MV-4-11 (cell line): ENCODE data around the gene DYNC1LI2.
"Not testable (repeated sequence)": the region's sequence is repeated elsewhere in the genome, so short reads cannot be mapped to it uniquely, and the experiment has no call there.

Source experiments
- DNase-seq: peaks from one replicate; lab custom pipeline; 2025; lab: John Stamatoyannopoulos, UW

Gene DYNC1LI2

DNA sequence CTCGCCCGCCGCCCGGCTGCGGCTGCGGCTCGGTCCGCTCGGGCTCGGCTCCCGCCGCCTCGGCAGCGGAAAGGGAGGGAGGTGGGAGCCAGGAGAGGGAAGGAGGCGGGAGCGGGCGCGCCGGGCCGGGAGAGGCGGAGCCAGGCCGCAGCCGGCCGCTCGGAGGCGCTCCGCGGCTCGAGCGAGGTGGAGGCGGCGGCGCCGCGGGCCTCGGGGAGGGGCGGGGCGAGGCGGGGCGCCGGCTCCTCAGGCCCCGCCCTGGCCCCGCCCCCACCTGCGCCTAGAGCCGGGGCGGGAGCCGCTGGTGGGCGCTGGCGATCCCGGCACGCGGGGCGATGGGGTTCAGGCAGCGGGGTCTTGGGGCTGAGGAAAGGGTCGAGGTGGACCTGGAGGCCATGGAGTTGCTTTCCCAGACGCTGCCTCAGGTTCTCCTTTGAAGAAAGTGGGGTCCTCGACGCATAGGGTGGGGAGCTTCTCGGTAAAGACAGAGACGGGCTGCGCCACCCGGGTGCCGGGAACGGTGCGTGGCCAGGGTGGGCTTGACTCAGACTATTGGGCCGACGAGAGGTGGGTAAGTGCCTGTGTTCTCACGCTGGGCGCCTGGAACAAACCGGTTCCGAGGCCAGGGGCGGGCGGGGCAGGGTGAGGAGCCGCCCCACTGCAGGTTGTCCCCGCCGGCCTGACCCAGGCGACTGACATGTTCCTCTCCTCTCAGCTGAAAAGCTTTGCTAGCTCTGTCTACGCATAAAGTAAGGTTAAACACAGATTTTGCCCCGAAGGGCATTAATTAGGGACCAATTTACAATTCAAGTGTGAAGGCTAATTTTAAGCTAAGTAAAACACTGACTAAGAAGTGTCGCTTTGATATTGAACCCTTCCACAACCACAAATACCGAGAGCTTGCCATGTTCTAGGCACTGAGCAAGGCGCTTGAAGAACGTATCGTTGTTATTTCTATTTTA, 54.5 kb downstream of the DYNC1LI2 start, which contains the start of gene CMTM4:
Gene CMTM4, minus strand, starts transcription at position 75 of the 962 bp plus-strand sequence. CDS start 218 bp downstream, outside the sequence.
- peak; percentile 56 for DNase-seq

DNA sequence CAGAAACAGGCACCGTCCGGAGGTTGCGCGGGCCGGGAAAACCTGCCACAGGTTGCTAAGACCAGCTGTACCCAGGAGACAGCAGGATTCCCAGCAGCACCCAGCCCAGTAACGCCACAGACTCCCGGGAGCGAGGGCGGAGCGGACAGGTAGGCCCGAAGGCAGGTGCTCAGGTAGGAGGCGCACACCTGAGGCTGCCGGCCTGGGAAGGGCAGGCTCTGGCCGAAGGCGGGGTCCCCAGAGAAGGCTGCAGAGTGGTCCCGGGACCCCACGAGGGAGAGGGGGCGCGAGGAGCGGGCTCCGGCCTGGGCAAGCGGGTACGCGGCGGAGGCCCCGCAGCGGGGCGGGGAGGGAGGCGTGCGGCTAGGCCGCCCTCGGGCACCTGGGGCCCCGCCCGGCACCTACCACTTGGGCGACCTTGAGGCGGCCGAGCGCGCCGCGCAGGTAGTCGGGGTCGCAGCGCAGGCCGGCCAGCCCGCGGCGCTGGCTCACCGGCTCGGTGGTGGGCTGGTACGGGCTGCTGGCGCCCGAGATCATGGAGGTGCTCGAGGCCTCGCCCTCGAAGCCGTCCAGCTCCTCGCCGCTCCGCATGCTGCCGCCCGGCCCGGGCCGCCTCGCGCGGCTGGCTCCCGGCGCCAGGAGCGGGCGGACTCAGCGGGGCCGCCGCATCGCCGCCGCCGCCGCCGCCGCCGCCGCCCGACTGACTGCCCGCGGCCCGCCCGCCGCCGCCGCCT, 55.3 kb downstream of the DYNC1LI2 start:
- no peak for DNase-seq

DNA sequence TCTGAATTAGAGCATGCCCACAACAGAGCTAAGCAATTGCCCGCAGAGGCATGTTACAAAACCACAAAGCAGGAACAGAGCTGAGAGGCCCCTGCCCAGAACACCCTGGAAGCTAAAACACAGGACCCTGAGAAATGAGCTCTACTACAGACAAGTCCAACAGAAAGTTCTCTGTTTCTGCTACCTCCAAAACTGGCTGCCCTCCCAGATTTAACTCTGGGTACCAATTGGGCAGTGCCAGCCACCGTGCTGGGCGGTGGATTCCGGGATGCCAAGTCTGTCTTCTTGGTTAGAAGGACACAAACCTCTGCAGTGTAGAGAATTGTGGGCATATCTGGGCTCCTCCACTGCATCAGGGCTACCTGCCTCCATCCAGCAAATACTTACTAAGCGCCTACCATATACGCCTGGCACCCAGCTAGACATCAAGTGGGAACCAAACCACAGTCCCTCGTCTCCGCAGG, 55.9 kb downstream of the DYNC1LI2 start:
- DNase-seq, result peak; percentile 43

DNA sequence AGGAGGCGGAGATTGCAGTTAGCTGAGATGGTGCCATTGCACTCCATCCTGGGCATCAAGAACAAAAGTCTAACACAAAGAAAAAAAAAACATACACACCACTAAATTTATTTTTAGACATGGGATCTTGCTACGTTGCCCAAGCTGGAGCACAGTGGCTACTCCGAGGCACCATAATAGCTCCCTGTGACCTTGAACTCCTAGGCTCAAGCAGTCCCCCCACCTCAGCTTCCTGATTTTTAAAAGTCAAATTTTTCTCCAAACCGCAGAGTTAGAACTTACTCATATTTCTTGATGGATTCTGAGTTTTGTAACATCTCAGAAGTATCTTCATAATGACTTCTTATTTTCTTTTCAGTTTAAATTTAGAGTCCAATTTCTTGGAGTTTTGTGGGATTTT, 58.3 kb downstream of the DYNC1LI2 start:
- peak; percentile 77 for DNase-seq

DNA sequence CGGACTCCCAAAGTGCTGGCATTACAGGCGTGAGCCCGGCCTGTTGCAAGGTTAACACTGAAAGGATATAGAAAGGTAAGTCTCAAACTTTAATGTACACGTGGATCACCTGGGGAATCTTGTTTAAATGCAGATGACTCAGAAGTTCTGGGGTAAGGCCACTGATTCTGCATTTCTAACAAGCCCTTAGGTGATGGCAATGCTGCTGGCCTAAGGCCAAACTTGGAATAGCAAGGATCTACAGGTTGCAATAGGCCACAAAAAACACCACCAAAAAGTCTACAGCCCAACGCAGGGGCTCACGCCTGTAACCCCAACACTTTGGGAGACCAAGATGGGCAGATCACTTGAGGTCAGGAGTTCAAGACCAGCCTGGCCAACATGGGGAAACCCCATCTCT, 59.1 kb downstream of the DYNC1LI2 start:
- no peak for DNase-seq

DNA sequence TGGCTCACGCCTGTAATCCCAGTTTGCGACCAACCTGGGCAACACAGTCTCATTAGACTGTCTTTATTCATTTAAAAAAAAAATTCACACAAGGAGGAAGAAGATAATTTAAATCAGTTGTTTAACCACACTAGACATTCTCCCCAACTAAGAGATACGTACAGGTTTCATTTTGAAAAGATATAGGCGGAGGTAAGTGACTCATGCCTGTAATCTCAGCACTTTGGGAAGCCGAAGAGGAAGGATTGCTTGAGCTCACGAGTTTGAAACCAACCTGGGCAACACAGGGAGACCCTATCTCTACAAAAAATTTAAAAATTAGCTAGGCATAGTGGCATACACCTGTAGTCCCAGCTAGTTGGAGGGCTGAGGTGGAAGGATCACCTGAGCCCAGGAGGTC, 60.2 kb downstream of the DYNC1LI2 start:
- DNase-seq, result no peak

DNA sequence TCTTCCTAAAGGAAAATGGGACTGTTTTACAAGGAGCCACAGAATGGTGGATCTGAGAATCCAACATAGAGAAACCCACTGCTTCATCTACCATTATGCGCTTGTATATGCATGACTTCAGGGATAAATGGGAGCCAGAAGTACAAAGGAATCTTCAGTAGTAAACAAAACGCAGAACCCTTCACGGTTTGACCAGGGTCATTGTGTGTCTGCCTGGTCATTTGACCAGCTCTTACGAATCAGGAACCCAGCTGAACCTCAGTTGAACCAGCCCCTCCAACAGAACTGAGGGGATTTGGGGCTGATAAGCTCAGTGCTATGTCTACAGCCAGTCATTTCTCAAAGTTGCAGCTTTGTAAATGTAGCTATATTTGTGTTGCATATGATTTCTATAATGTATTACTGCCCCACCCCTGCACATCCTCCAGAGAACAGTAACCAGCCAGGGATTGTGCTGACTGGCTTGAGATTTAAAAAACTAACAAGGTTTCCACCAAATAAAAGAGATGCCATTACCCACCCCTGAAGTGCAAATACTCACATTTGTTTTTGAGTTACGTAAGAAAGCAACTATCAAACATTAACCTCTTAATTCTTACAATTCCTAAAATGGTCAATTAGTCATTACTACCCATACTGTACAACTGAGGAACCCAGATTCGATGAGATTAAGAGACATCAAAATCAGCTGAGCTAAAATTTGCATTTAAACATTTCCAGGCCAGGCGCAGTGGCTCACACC, 61.1 kb downstream of the DYNC1LI2 start:
- no peak for DNase-seq

DNA sequence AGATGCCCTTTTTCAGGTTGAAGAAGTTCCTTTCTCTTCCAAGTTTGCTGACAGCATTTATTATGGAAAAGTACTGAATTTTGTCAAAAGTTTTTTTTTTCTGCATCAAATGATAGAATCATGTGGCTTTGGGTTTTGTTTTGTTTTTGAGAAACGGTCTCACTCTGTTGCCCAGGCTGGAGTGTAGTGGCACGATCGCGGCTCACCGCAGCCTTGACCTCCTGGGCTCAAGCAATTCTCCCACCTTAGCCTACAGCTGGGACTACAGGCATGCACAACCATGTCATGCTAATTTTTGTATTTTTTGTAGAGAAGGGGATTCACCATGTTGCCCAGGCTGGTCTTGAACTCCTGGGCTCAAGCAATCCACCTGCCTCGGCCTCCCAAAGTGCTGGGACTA, 62.1 kb downstream of the DYNC1LI2 start:
- no peak for DNase-seq

DNA sequence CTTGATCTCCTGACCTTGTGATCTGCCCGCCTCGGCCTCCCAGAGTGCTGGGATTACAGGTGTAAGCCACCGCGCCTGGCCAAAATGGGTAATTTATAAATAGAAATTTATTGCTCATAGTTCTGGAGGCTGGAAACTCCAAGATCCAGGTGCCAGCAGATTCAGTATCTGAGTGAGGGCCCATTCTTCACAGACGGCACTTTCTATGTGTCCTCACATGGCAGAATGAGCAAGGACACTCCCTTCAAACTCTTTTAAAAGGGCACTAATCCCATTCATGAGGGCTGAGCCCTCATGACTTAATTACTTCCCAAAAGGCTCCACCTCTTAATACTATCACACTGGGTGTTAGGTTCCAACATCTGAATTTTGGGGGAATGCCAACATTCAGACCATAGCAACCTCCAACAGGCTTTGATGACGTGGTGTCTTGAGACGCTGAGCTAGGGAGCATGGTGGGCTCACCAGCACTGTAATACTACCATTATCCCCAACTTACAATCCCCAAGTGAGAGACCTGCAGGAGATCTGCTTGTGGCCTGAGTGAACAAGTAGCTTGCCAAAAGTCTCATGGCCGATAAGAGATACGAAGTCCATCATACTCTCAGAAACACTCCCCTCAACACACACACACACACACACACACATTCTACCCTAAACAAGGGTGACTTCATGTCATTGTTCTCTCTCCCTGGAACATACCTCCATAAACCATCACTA, 63.3 kb downstream of the DYNC1LI2 start:
- DNase-seq, result no peak

DNA sequence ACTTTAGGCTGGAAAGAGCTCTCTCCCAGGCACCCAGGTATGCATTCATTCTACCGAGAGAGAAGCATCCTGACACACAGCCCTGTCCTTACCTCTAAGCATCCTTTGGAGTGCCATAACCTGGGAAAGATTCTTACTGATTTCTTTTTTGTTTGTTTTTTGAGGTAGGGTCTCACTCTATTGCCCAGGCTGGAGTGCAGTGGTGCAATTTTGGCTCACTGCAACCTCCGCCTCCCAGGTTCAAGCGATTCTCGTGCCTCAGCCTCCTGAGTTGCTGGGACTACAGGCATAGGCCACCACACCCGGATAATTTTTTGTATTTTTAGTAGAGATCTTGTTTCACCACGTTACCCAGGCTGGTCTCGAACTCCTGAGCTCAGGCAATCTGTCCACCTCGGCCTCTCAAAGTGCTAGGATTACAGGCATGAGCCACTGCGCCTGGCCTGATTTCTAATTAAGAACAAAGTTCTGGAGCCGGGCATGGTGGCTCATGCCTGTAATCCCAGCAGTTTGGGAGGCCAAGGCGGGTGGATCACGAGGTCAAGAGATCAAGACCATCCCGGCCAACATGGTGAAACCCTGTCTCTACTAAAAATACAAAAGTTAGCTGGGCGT, 65.8 kb downstream of the DYNC1LI2 start:
- not testable (repeated sequence) for DNase-seq

DNA sequence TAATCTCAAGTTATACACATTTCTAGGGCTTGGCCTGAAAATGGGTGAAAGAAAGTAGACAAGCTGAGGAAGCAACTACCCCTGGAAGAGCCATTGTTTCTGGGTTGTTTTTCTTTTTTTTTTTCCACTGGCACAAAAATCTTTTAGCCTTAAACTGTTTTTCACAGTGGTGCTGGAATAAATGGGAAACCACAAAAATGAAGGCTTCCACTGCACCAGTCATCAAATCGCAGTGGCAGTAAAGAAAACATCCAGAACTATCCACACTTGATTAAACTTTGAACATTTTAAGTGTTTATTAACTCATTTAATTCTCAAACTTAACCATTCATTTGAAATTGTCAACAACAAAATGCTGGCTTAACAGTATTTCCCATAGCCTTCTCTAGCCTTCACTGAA, 69.1 kb downstream of the DYNC1LI2 start:
- DNase-seq, result no peak

DNA sequence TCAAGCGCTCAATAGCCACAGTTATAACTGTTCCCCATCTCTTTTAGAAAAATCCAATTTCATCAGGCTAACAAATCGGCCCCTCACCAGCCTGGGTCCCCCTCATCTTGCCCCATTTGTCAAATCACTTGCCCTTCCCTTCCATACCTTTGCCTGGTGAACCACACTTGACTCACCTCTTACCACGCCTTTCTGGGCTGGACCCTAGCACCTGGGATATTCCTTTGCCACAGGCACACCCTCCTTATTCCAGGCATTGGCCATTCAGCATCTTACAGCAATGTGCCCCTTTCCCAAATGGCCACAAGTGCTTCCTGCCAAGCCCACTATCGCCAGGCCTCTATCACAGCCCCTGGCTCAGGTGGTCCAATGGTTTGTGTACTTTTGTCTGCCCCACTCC, 69.7 kb downstream of the DYNC1LI2 start:
- DNase-seq, result no peak

DNA sequence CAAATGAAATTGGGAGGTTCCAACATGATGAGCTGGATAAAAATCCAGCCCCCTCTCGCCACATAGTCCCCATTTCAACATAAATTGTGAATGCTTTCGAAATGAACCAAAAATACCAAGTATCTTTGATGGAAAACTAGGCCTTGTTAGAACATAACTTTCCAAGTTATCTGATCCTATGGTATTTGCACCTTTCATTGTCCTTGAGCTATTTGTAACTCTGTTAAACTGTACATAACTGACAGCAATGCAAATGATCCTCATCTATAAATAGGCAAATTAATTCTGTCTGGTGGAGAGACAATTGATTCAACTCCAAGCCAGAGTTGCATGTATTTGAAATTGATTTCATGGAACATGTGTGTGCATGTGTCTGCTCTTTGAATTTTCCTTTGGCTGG, 73.1 kb downstream of the DYNC1LI2 start:
- DNase-seq, result no peak

DNA sequence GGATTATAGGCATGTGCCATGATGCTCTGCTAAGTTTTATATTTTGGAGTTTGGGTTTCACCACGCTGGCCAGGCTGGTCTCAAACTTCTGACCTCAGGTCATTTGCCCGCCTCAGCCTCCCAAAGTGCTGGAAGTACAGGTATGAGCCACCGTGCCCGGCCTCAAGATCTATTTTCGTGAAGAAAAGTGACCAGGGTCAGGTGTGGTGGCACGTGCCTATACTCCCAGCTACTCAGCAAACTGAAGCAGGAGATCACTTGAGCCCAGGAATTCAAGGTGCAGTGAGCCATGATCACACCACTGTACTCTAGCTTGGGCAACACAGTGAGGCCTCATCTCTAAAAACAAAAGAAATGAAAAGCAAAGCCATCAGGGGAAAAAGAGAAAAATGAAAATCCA, 73.6 kb downstream of the DYNC1LI2 start:
- no peak for DNase-seq

DNA sequence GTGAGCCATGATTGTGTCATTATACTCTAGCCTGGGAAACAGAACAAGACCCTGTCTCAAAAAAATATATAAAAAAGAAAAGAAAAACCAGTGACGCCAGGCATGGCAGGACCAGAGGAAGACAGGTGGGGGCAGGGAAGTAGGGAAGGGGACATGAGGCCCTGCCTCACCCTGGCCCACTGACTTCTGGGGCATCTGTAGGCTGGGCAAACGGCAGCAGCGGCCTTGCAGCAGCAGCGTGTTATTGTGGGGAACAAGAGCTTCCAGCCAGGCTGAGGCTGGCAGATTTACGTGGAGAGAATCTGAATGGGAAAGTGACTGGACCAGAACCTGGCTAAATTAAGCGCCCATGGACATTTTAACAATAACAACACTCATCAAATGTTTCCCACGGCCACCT, 74.2 kb downstream of the DYNC1LI2 start:
- no peak for DNase-seq

DNA sequence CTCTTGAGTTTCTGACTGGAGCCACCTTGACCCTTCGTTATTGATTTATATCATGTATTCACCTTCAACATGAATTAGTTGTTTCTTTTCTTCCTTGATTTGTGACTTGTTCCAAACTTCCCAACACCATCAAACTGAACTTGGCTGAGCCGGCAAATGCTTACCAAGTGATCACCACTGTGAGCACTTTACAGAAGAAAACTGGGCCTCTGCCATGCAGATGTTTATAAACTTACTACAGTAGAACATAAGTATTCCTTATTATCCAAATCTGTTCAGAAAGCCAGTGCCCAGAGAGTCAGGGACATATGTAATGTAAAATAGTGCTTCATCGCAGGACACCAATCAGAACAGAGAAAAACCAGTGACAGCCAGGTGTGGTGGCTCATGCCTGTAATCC, 74.8 kb downstream of the DYNC1LI2 start:
- DNase-seq, result no peak

DNA sequence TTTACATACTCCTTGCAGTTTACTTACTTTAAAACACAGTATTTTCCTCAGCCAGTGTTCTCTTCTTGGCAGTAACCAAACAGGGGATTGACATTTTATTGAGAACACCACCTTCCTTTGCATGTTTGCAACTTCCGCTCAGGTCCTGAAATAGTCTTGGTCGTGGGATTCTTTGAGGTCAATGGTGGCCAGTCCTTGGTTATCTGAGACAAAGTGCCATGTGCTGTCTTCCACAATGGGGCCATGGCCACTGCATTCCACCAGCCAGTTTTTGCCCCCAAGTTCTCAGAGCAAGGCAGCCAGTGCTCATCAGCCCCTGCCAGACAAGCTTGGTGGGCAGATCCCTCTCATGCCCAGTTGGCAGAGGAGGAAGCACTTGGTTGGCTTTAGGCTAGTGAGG, 77.7 kb downstream of the DYNC1LI2 start:
- DNase-seq, result peak; percentile 14
